Central memory CD8-positive, alpha-beta T cell (primary cell): ENCODE results near the gene DLX1.
"Not testable (repeated sequence)": the region's sequence is repeated elsewhere in the genome, so short reads cannot be mapped to it uniquely, and the experiment has no call there.

Experiments used
- ATAC-seq: fragments of 150-1000 bp; cut with Tn5 transposase; replicated peaks from 2 replicates; pipeline ENCODE4 v1.10.0; 2022; ENCODE audit warnings: mild to moderate bottlenecking, moderate FRiP score, moderate number of reproducible peaks; ENCODE audit not compliant: poor library complexity, severe bottlenecking; ENCODE audit errors: extremely low read depth
- DNase-seq, 2 donors: peaks; one replicate each; pipeline ENCODE4 v3.0.0; 2021; ENCODE audit warnings: low spot score in 2 of 2
- H3K27ac Mint-ChIP-seq: one replicate; pipeline ENCODE4 v1.8.0; 2022; ENCODE audit warnings: low read depth, mild to moderate bottlenecking, moderate library complexity, mixed read lengths
- H3K27me3 Mint-ChIP-seq: one replicate; pipeline ENCODE4 v1.8.0; 2022; ENCODE audit warnings: mixed read lengths
- H3K36me3 Mint-ChIP-seq: one replicate; pipeline ENCODE4 v1.8.0; 2022; ENCODE audit warnings: mild to moderate bottlenecking, moderate library complexity, mixed read lengths; ENCODE audit not compliant: insufficient read depth
- H3K4me1 Mint-ChIP-seq: one replicate; pipeline ENCODE4 v1.8.0; 2022; ENCODE audit warnings: mixed read lengths
- H3K4me3 Mint-ChIP-seq: one replicate; pipeline ENCODE4 v1.8.0; 2022; ENCODE audit warnings: mild to moderate bottlenecking, moderate library complexity, mixed read lengths
- H3K9me3 Mint-ChIP-seq: one replicate; pipeline ENCODE4 v1.8.0; 2022; ENCODE audit warnings: mixed read lengths

DLX1 gene

DNA sequence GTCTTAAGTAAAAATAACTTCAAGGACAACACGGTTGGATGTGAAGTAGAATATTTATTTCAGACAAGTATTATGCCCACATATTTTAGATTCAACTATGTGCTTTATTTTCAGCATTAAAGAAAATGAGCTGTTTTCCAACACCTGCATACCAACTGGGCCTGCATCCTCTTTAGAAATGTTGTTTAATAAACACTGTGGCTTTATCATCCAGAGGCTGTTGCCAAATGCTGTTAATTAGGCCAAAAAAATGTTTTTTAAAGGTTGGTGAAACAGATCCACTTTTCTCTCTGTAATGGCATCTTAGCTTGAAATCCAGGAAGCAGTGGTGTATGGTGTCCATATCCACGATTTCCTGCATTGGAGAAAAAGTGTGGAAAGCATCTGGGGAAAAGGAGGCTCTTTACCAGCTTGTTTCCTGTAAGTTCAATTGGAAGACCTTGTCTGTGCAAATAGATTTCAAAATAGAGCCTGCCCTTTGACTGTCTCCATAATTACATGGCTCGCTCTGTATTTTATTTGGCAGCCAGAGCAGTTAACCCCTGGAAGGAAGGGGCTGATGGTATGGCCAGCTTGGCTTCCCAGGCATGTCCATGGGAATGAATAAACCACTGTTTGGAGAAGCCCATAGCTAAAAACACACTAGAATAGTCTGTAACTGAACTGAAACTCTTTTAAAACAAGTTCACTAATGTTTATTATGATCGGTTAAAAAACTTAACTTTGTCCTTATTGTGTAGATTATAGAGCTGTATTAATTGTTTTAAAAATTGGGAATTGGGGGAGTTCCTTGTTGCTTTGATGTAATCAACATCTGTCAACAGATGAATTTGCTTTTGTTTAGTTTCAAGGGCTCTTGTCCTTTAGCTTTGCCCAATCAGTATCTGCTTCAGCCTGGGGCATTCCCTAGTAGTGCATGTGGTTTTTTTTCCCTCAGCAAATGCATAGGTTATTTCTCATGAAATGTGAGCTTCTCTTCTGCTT is 33.0 kb upstream of the DLX1 start:
- no peak for ATAC-seq
- Mint-ChIP-seq H3K9me3 (no peaks in the 10 kb centered on the region), H3K4me3 (no peak overlapping the region), H3K4me1 (no peaks in the 10 kb centered on the region), H3K36me3 (no peaks in the 10 kb centered on the region), H3K27me3 (no peaks in the 10 kb centered on the region), H3K27ac (no peak overlapping the region)
- no peak for DNase-seq

DNA sequence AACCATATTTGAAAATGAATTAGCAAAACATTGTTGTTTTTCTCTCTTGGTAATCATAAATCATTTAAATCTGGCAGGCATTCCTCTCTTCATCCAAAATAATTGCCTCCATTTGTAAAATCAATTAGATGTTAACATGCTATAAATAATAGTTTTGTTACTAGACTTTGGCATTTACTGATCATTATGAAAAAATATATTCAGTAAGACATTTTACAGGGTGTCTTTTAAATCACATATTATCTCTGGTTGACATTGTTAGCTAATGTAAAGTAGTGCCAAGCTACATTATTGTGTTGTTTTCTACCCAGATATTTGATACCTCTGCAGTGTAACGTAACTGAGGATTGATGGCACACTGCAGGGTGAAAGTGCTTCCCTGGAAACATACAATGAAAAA is 31.8 kb upstream of the DLX1 start:
- no peaks in the 10 kb centered on the region for H3K4me1 Mint-ChIP-seq
- H3K27me3 Mint-ChIP-seq: no peaks in the 10 kb centered on the region
- ATAC-seq (no peak), DNase-seq (no peak)
- no peak overlapping the region for H3K27ac Mint-ChIP-seq
- H3K36me3 Mint-ChIP-seq: no peaks in the 10 kb centered on the region
- H3K4me3 Mint-ChIP-seq: no peak overlapping the region
- H3K9me3 Mint-ChIP-seq: no peaks in the 10 kb centered on the region

DNA sequence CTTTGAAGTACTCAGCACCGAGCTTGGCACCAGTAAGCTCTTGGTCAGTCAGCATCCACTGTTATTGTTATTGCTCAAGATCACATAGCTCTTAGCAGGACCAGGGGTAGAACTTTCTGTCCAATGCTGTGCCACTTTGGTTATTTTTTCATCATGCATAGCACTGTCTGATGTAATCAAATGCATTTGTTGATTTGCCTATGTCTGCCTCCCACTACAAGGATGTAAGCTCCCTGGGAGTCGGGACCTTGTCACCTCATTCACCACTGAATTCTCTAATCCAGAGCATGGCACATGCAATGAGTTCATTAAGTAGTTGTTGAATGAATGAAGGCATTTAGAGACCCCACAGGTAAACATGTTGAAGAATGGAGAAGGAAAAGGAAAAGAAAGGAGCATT is 29.0 kb upstream of the DLX1 start:
- H3K27ac Mint-ChIP-seq: no peak overlapping the region
- H3K4me1 Mint-ChIP-seq: no peaks in the 10 kb centered on the region
- H3K36me3 Mint-ChIP-seq: no peaks in the 10 kb centered on the region
- H3K9me3 Mint-ChIP-seq: no peaks in the 10 kb centered on the region
- H3K27me3 Mint-ChIP-seq: no peaks in the 10 kb centered on the region
- no peak overlapping the region for H3K4me3 Mint-ChIP-seq
- DNase-seq: no peak
- ATAC-seq: no peak

DNA sequence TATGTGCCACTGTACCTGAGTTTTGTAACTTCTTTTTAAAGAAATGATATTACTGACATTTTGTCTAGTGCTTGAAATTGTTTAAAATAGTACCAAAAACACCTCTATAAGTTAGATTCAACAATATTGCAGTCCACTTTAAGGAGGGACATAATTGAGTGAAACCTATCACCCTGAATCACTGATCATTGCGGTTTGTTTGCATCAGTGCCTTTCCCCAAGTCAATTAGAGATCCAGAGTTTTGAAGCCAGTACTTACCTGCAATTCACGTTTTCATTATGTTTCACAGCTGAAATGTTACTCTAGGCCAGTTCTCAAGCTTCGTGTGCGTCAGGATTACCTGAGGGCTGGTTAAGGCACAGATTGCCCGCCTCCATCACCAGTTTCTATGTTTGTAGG is 26.6 kb upstream of the DLX1 start:
- H3K27me3 Mint-ChIP-seq: no peaks in the 10 kb centered on the region
- H3K9me3 Mint-ChIP-seq: no peaks in the 10 kb centered on the region
- no peak for ATAC-seq
- no peak overlapping the region for H3K27ac Mint-ChIP-seq
- no peak overlapping the region for H3K4me3 Mint-ChIP-seq
- H3K4me1 Mint-ChIP-seq: no peaks in the 10 kb centered on the region
- no peaks in the 10 kb centered on the region for H3K36me3 Mint-ChIP-seq
- no peak for DNase-seq

DNA sequence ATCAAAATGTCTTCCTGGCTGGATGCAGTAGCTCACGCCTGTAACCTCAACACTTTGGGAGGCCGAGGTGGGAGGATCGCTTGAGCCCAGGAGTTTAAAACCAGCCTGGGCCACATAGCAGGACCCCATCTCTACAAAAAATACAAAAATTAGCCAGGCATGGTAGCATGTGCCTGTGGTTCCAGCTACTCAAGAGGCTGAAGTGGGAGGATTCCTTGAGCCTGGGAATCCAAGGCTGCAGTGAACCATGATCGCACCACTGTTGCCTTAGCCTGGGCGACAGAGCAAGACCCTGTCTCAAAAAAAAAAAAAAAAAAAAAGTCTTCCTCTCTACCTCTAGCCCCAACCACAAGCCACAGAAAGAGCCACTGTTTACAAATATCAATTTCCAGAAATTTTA is 25.2 kb upstream of the DLX1 start:
- not testable (repeated sequence) for ATAC-seq, DNase-seq, H3K9me3 Mint-ChIP-seq, H3K36me3 Mint-ChIP-seq, H3K27me3 Mint-ChIP-seq, H3K27ac Mint-ChIP-seq, H3K4me3 Mint-ChIP-seq, H3K4me1 Mint-ChIP-seq

DNA sequence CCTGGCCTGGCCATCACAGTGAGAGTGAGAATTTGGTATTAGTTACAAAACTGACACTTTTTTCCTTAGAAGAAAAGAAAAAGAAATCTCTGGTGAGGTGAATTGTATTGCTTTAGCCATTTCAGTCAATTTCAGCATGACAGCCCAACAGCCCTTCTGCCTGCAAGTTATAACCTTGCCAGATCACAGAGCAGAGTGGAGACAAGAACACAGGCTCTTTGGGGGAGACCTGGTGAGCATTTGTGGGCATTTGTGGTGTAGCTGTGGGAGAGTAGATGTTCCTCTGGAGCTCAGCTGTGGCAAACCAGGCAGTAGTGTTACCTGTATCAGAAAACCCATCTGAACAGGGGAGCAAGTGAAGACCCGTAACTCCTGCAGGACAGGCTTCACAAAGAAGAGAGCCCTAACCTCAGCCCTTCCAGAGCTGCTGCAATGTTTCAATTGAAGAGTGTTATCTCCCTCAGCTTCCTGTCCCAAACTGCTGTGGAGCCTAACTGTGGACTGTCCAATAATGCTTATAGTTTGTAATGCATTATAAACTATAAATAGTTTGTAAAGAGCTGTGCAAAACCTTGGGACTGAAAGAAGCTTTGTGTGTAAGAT is 22.8 kb upstream of the DLX1 start:
- no peaks in the 10 kb centered on the region for H3K9me3 Mint-ChIP-seq
- ATAC-seq: no peak
- no peak overlapping the region for H3K27ac Mint-ChIP-seq
- no peak for DNase-seq
- no peaks in the 10 kb centered on the region for H3K27me3 Mint-ChIP-seq
- no peaks in the 10 kb centered on the region for H3K36me3 Mint-ChIP-seq
- H3K4me1 Mint-ChIP-seq: no peaks in the 10 kb centered on the region
- H3K4me3 Mint-ChIP-seq: no peak overlapping the region

DNA sequence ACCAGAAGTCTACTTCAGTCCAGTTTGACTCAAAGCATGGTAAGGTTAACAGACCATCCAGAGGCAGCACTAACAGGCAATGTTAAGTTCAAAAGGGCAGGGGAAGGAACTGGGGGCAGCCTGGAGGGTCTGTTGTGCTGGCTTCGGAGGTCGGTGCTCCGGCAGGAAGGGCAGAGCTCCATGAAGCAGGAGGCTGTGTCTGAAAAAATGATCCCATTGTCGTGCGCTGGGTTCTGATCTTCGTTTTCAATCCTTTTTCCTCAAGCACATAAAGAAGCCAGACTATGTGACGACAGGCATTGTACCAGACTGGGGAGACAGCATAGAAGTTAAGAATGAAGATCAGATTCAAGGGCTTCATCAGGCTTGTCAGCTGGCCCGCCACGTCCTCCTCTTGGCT is 21.9 kb upstream of the DLX1 start:
- H3K4me1 Mint-ChIP-seq: no peaks in the 10 kb centered on the region
- ATAC-seq: no peak
- no peaks in the 10 kb centered on the region for H3K36me3 Mint-ChIP-seq
- H3K27ac Mint-ChIP-seq: no peak overlapping the region
- H3K9me3 Mint-ChIP-seq: no peaks in the 10 kb centered on the region
- no peak overlapping the region for H3K4me3 Mint-ChIP-seq
- no peak for DNase-seq
- H3K27me3 Mint-ChIP-seq: no peaks in the 10 kb centered on the region

DNA sequence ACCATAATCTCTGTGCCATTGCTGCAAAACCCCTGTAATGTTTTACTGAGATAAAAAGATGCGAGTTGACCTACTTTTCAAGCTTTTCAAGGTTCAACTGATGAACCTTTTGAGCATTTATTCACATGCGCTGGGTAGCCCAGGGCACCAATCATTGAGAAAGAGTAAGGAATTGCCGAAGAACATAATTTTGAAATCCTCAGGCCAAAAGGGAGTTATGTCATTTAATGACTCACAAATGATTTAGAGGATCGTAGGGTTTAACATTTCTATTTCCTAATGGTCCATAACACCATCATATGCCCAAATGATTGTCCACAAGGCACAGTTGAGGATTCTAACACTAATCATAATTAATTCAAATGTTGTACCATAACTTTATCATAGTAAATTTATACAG is 20.2 kb upstream of the DLX1 start:
- H3K27me3 Mint-ChIP-seq: no peaks in the 10 kb centered on the region
- H3K4me1 Mint-ChIP-seq: no peaks in the 10 kb centered on the region
- no peak overlapping the region for H3K4me3 Mint-ChIP-seq
- no peak for ATAC-seq
- DNase-seq: no peak
- H3K36me3 Mint-ChIP-seq: no peaks in the 10 kb centered on the region
- H3K9me3 Mint-ChIP-seq: no peaks in the 10 kb centered on the region
- H3K27ac Mint-ChIP-seq: no peak overlapping the region

DNA sequence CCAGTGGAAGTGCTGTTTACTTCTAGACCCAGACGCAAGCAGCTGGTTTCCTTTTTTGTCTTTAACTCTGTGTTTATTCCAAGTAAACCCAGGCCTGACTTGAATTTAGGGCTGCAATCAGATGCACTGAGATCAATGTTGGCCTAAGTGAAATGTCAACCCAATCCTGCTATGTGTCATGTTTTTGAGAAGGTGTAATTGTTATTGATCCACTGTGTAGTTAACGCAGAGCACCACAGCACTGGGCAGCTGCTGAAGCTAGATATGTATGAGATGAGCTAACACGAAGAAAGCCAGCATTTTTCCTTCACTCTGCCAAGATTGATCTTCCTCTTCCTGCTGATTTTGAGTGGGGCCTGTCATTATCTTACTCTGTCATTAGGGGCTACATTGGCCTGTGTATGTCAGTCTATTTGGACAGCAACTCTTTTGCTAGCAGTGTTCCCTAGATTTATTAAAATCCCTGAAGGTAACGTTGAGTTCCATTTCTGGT is 18.9 kb upstream of the DLX1 start:
- ATAC-seq (no peak), DNase-seq (no peak)
- Mint-ChIP-seq H3K27me3 (no peaks in the 10 kb centered on the region), H3K9me3 (no peaks in the 10 kb centered on the region), H3K4me1 (no peaks in the 10 kb centered on the region), H3K27ac (no peak overlapping the region), H3K36me3 (no peaks in the 10 kb centered on the region), H3K4me3 (no peak overlapping the region)

DNA sequence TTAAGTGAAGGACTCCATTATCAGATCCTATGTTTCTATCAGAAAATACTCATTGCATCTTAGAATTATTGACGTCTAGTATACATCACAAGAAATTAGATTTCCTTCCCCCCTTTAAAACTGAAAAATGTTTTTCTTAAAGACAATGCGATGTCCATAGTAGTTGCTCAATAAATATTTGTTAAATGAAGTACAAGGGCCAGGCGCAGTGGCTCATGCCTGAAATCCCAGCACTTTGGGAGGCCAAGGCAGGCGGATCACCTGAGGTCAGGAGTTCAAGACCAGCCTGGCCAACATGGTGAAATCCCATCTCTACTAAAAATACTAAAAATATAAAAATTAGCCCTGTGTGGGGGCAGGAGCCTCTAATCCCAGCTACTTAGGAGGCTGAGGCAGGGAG is 17.4 kb upstream of the DLX1 start:
- H3K36me3 Mint-ChIP-seq, H3K4me3 Mint-ChIP-seq, H3K27me3 Mint-ChIP-seq, DNase-seq, ATAC-seq, H3K27ac Mint-ChIP-seq, H3K9me3 Mint-ChIP-seq, H3K4me1 Mint-ChIP-seq: not testable (repeated sequence)

DNA sequence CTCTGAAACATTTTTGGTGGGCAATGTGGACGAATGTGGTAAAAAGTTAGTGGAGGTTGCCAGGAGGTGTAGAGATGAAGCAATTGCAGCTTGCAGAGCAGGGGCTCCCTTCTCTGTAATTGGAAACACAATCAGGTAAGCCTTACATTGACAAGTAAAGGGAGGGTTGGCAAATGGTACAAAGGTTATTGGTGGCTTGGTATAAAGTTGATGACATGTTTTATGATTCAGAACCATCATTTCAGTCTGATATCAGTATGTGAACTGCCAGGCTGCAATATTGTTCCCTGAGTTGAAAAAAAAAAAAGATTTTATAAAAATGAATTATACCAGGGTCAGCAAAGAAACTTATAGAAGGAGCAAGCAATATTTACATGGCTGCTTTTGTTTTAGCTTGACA is 14.4 kb upstream of the DLX1 start:
- Mint-ChIP-seq H3K4me3 (no peak overlapping the region), H3K4me1 (no peaks in the 10 kb centered on the region)
- ATAC-seq: no peak

DNA sequence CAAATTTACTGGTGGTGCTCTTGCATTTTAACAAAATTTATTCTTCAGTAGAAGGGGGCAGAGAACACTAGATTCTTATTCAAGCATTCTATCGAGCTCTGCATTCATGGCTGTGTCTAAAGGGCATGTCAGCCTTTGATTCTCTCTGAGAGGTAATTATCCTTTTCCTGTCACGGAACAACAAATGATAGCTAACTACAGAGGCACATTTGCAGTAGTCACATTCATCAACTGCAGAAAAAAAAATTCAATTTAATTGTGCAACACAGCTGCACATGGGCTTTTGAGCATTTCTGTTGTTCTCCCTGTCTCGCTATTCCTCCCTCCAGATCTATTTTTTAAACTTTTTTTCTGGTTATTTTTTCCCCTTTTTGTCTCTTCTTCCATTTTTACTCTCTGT is 13.0 kb upstream of the DLX1 start:
- Mint-ChIP-seq H3K27ac (no peak overlapping the region), H3K9me3 (no peaks in the 10 kb centered on the region), H3K36me3 (no peaks in the 10 kb centered on the region), H3K4me3 (no peak overlapping the region), H3K4me1 (no peaks in the 10 kb centered on the region), H3K27me3 (peaks cover 16% of the 10 kb centered on the region)
- ATAC-seq: no peak
- DNase-seq: no peak

More for the DNA sequence above, 14.4 kb upstream of the DLX1 start:
- H3K9me3 Mint-ChIP-seq: no peaks in the 10 kb centered on the region
- H3K27me3 Mint-ChIP-seq: peaks cover 16% of the 10 kb centered on the region
- no peaks in the 10 kb centered on the region for H3K36me3 Mint-ChIP-seq
- no peak for DNase-seq
- H3K27ac Mint-ChIP-seq: no peak overlapping the region

DNA sequence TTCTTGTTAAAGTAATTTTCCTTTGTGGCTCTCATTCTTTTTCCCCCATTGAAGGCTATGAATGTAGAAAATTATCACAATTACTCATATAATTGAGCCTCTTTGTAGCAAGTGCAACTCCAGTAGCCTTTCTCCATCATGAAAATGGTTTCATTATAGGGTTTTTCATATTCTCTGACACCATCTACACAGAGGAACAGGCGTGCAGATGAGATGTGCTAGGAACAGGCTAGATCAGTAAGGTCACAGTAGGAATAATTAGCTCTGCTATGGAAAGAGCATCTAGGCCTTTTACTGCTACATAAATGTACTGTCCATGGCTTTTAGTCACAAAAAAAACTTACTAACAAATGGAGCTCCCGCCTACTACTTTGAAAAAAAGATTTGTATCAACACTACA is 12.6 kb upstream of the DLX1 start:
- Mint-ChIP-seq H3K4me1 (no peaks in the 10 kb centered on the region), H3K27me3 (peaks cover 17% of the 10 kb centered on the region), H3K27ac (no peak overlapping the region), H3K36me3 (no peaks in the 10 kb centered on the region), H3K9me3 (no peaks in the 10 kb centered on the region), H3K4me3 (no peak overlapping the region)
- ATAC-seq (no peak), DNase-seq (no peak)
